HCT116 (cell line): ENCODE results near the gene NUS1. TPM values are rescaled to one million over a fixed set of nuclear protein-coding genes. Genes with fewer than 3 reads are reported as not detected.
A peak's percentile ranks its signal among the peaks of the same experiment; 100 is the strongest.

Experiments used
- ATAC-seq: fragments of 200-7000 bp; cut with Tn5 transposase; 2 replicates; pipeline ENCODE4 v1.9.1; 2020; ENCODE audit warnings: mild to moderate bottlenecking, moderate library complexity
- Bru-seq: library from RNA; stranded (reverse); fragments of 400-500 nt; gene quantifications from one replicate; lab custom pipeline; 2021; lab: Mats Ljungman, UMichigan
- BruChase-seq, 2 experiments: library from RNA; stranded (reverse); fragments of 400-500 nt; gene quantifications; one replicate each; lab custom pipeline; 2021; lab: Mats Ljungman, UMichigan
- BruUV-seq: library from RNA; stranded (reverse); fragments of 400-500 nt; replicated peaks from 2 replicates; lab custom pipeline; 2021; lab: Mats Ljungman, UMichigan
- CTCF ChIA-PET: fragments of 300-600 bp; sonication (Branson Sonifier 250); formaldehyde crosslinking; loops from one replicate; lab custom pipeline; 2021; ENCODE audit warnings: antibody characterized with exemption; lab: Charles Lee
- POLR2A ChIA-PET: fragments of 300-600, 350-600 bp; sonication (Branson Sonifier 250); formaldehyde crosslinking; loops from one replicate; lab custom pipeline; 2021; ENCODE audit warnings: antibody characterized with exemption; lab: Charles Lee
- RAD21 ChIA-PET, 2 experiments: fragments of 300-600 bp; sonication (Branson Sonifier 250); formaldehyde crosslinking; loops; one replicate each; lab custom pipeline; 2023; ENCODE audit warnings: low total read pairs in 2 of 2; ENCODE audit not compliant: uncharacterized antibody in 2 of 2, unreplicated experiment in 2 of 2, low non-redundant PET in 1 of 2; lab: Charles Lee
- DNase-seq: peaks from one replicate; pipeline ENCODE4 v3.0.0-alpha.2; 2010; ENCODE audit warnings: low read depth, low spot score
- H2AFZ ChIP-seq: fragments of 200-600 bp; shearing (Covaris generic), sonication (generic); 2 replicates; pipeline ENCODE4 v1.6.1; 2017; ENCODE audit warnings: low read depth, mixed run types, mixed read lengths, antibody characterized with exemption, low read length; ENCODE audit not compliant: poor library complexity, severe bottlenecking
- H3K27ac ChIP-seq: 2 replicates; pipeline ENCODE4 v1.5.1; 2012; ENCODE audit warnings: low read depth, low read length
- H3K27me3 ChIP-seq: fragments of 200-600 bp; sonication (generic); 2 replicates; pipeline ENCODE4 v1.6.1; 2016; ENCODE audit warnings: mixed run types, low read length, mixed read lengths; ENCODE audit not compliant: insufficient read depth
- H3K36me3 ChIP-seq, 2 experiments: fragments of 200-500 bp in 1 of 2; fragments of 200-600 bp in 1 of 2; sonication (Bioruptor generic) in 1 of 2; sonication (generic) in 1 of 2; 2 replicates each; pipeline versions ENCODE4 v1.5.1 to v1.6.1; 2014 to 2016; ENCODE audit warnings: low read length in 2 of 2, inconsistent platforms in 1 of 2, mixed read lengths in 1 of 2, mixed run types in 1 of 2; ENCODE audit not compliant: insufficient read depth in 2 of 2, control insufficient read depth in 1 of 2
- H3K4me1 ChIP-seq, 2 experiments: fragments of 200-600 bp in 1 of 2; sonication (generic) in 1 of 2; 2 replicates each; pipeline versions ENCODE4 v1.5.1 to v1.6.1; 2012 to 2017; ENCODE audit warnings: low read length in 2 of 2, inconsistent platforms in 1 of 2, mild to moderate bottlenecking in 1 of 2, mixed read lengths in 1 of 2, mixed run types in 1 of 2, moderate library complexity in 1 of 2; ENCODE audit not compliant: insufficient read depth in 2 of 2, control insufficient read depth in 1 of 2
- H3K4me2 ChIP-seq: fragments of 200-600 bp; sonication (generic); 2 replicates; pipeline ENCODE4 v1.6.1; 2017; ENCODE audit warnings: mixed run types, low read length, mixed read lengths
- H3K4me3 ChIP-seq, 2 experiments: fragments of 200-600 bp in 1 of 2; sonication (generic) in 1 of 2; replicated peaks in 1 of 2; 2 replicates each; pipeline ENCODE4 v1.5.1; 2011 to 2016; ENCODE audit warnings: low read length in 2 of 2, control low read depth in 1 of 2, low read depth in 1 of 2, mild to moderate bottlenecking in 1 of 2, mixed read lengths in 1 of 2, mixed run types in 1 of 2
- H3K79me2 ChIP-seq: fragments of 200-600 bp; sonication (generic); 2 replicates; pipeline ENCODE4 v1.6.1; 2017; ENCODE audit warnings: mild to moderate bottlenecking, mixed run types, low read length, moderate library complexity, mixed read lengths; ENCODE audit not compliant: insufficient read depth
- H3K9ac ChIP-seq: fragments of 200-600 bp; sonication (generic); 2 replicates; pipeline ENCODE4 v1.6.1; 2016; ENCODE audit warnings: low read length, mixed read lengths
- H3K9me2 ChIP-seq: fragments of 200-600 bp; sonication (generic), shearing (Covaris generic); 2 replicates; pipeline ENCODE4 v1.6.1; 2017; ENCODE audit warnings: mixed run types, mild to moderate bottlenecking, moderate library complexity; ENCODE audit not compliant: insufficient read depth
- H3K9me3 ChIP-seq, 2 experiments: fragments of 200-500 bp in 1 of 2; fragments of 200-600 bp in 1 of 2; sonication (Bioruptor generic) in 1 of 2; sonication (generic) in 1 of 2; 2 replicates each; pipeline ENCODE4 v1.6.1; 2014 to 2017; ENCODE audit warnings: low read length in 2 of 2, mixed read lengths in 2 of 2, inconsistent platforms in 1 of 2, low read depth in 1 of 2, mild to moderate bottlenecking in 1 of 2, mixed run types in 1 of 2, moderate library complexity in 1 of 2; ENCODE audit not compliant: control insufficient read depth in 1 of 2, insufficient read depth in 1 of 2
- H4K20me1 ChIP-seq: fragments of 200-600 bp; sonication (generic), shearing (Covaris generic); 2 replicates; pipeline ENCODE4 v1.6.1; 2017; ENCODE audit warnings: mixed run types, mild to moderate bottlenecking, moderate library complexity; ENCODE audit not compliant: insufficient read depth
- ATF3 ChIP-seq: IDR thresholded peaks from 2 replicates; pipeline ENCODE4 v1.6.1; 2012
- CBX3 ChIP-seq: IDR thresholded peaks from 2 replicates; pipeline ENCODE4 v1.6.1; 2012; ENCODE audit warnings: low read depth
- CEBPB ChIP-seq: IDR thresholded peaks from 2 replicates; pipeline ENCODE4 v1.6.1; 2012; ENCODE audit warnings: low read depth
- EGR1 ChIP-seq: IDR thresholded peaks from 2 replicates; pipeline ENCODE4 v1.6.1; 2012; ENCODE audit warnings: low read depth
- ELF1 ChIP-seq: IDR thresholded peaks from 2 replicates; pipeline ENCODE4 v1.6.1; 2012; ENCODE audit warnings: low read depth, borderline replicate concordance
- EZH2 ChIP-seq: fragments of 200-600 bp; sonication (generic); IDR thresholded peaks from 2 replicates; pipeline ENCODE4 v1.6.1; 2017; ENCODE audit warnings: antibody characterized with exemption, mixed run types
- EZH2phosphoT487 ChIP-seq: fragments of 200-600 bp; IDR thresholded peaks from 2 replicates; pipeline ENCODE4 v1.6.1; 2018; ENCODE audit warnings: antibody characterized with exemption, borderline replicate concordance
- JUND ChIP-seq: IDR thresholded peaks from 2 replicates; pipeline ENCODE4 v1.6.1; 2012
- MAX ChIP-seq: IDR thresholded peaks from 2 replicates; pipeline ENCODE4 v1.6.1; 2012
- POLR2A ChIP-seq: IDR thresholded peaks from 2 replicates; pipeline ENCODE4 v1.7.0; 2011; ENCODE audit warnings: borderline replicate concordance; ENCODE audit not compliant: insufficient read depth, insufficient read length; ENCODE audit errors: extremely low read depth
- POLR2AphosphoS5 ChIP-seq: IDR thresholded peaks from 2 replicates; pipeline ENCODE4 v1.6.1; 2011; ENCODE audit warnings: mild to moderate bottlenecking, low read depth, low read length, moderate library complexity
- RAD21 ChIP-seq: IDR thresholded peaks from 2 replicates; pipeline ENCODE4 v1.6.1; 2012; ENCODE audit warnings: low read depth, mild to moderate bottlenecking
- REST ChIP-seq: IDR thresholded peaks from 2 replicates; pipeline ENCODE4 v1.6.1; 2012; ENCODE audit warnings: low read depth
- SIN3A ChIP-seq: IDR thresholded peaks from 2 replicates; pipeline ENCODE4 v1.6.1; 2012; ENCODE audit warnings: low read depth
- SP1 ChIP-seq: IDR thresholded peaks from 2 replicates; pipeline ENCODE4 v1.6.1; 2012; ENCODE audit warnings: low read depth
- SRF ChIP-seq: IDR thresholded peaks from 2 replicates; pipeline ENCODE4 v1.6.1; 2012; ENCODE audit warnings: low read depth
- TCF7L2 ChIP-seq: IDR thresholded peaks from 2 replicates; pipeline ENCODE4 v1.7.0; 2011; ENCODE audit warnings: borderline replicate concordance, inconsistent platforms; ENCODE audit not compliant: insufficient read depth, insufficient read length; ENCODE audit errors: extremely low read depth
- YY1 ChIP-seq: IDR thresholded peaks from 2 replicates; pipeline ENCODE4 v1.6.1; 2011; ENCODE audit warnings: low read length, low read depth, moderate library complexity, mild to moderate bottlenecking; ENCODE audit not compliant: insufficient replicate concordance; ENCODE audit errors: extremely low read depth
- ZBTB33 ChIP-seq: IDR thresholded peaks from 2 replicates; pipeline ENCODE4 v1.6.1; 2011; ENCODE audit warnings: mild to moderate bottlenecking, low read length, moderate library complexity; ENCODE audit not compliant: insufficient replicate concordance; ENCODE audit errors: extremely low read depth
- ZFX ChIP-seq: fragments of 450-650 bp; IDR thresholded peaks from 2 replicates; pipeline ENCODE4 v1.6.1; 2017
- ZNF274 ChIP-seq: fragments of 200-500 bp; sonication (Bioruptor generic); IDR thresholded peaks from 2 replicates; pipeline ENCODE4 v1.6.1; 2014; ENCODE audit warnings: mild to moderate bottlenecking, low read depth, low read length, inconsistent platforms
- intact Hi-C: fragments of 100-400 bp; cut with micrococcal nuclease; formaldehyde crosslinking; loops from 2 replicates; pipeline ENCODE4 v1.10.0; 2022
- long read RNA-seq: library from polyadenylated mRNA; unstranded; transcript quantifications from one replicate; pipeline ENCODE4 v2.0.0, GENCODE V29; 2021; ENCODE audit not compliant: unreplicated experiment
- polyA plus RNA-seq: library from polyadenylated mRNA; unstranded; fragments of >200 nt; gene quantifications from 2 replicates; pipeline ENCODE4 v1.2.1, GENCODE V29; 2012; ENCODE audit warnings: missing spikeins
- total RNA-seq: library from RNA; stranded (reverse); gene quantifications from one replicate; pipeline ENCODE4 v1.2.1, GENCODE V29; 2021; ENCODE audit not compliant: unreplicated experiment

NUS1 gene
- total RNA-seq (46.2 TPM), Bru-seq, nascent RNA (percentile 94 among the genes with signal in this experiment), BruChase-seq, experiment 1, labeled RNA remaining after a 6-hour chase (percentile 95 among the genes with signal in this experiment), BruChase-seq, experiment 2, labeled RNA remaining after a 2-hour chase (percentile 91 among the genes with signal in this experiment)
- 12.7 and 15.6 TPM in 2 replicates for polyA plus RNA-seq
- long read RNA-seq, full-length matches to known transcripts, result 81 of 102 reads
- long read RNA-seq, partial matches to known transcripts, result 8 of 102 reads
- long read RNA-seq, other reads (novel, unspliced or antisense), result 13 of 102 reads

GRCh38 chr6:117674991-117675657 is at the start of gene NUS1:
NUS1 (plus strand) TSS chr6:117675469; CDS start chr6:117675671, 202 bp downstream.
- Histone ChIP-seq H3K9me2 (no peaks in the 10 kb centered on the region), H3K9ac (peak within 1 kb of the TSS; percentile 81), H3K27me3 (no peaks in the 10 kb centered on the region), H3K9me3 (no peaks in the 10 kb centered on the region), H4K20me1 (peaks cover 25% of the 10 kb centered on the region; the same call in 1 of the 2 replicates), H3K4me3 (peak within 1 kb of the TSS; percentile 71 to 75), H3K36me3 (no peaks in the 10 kb centered on the region; a peak in 1 of 4 replicates), H3K27ac (peak within 1 kb of the TSS; percentile 30; the same call in 1 of the 2 replicates), H3K4me2 (peak within 1 kb of the TSS; percentile 94), H2AFZ (peak within 1 kb of the TSS; percentile 75), H3K79me2 (peaks cover 59% of the 10 kb centered on the region), H3K4me1 (peaks cover 7 to 22% of the 10 kb centered on the region in 2 experiments; a peak in 3 of 4 replicates)
- DNase-seq (peak; percentile 94), ATAC-seq (peak; percentile 98)
- intact Hi-C loops, result loop anchor here (5.0 to 10.0 kb wide), 3 partner anchors 190 to 328 kb away; partner anchors contain the start of gene DCBLD1
- RAD21 ChIA-PET, result no interaction called here
- CTCF ChIA-PET, result no interaction called here
- POLR2A ChIA-PET, result no interaction called here
- TSS peak; percentile 80 for BruUV-seq
- no peak for TF ChIP-seq CEBPB
- peak; percentile 53; the same call in 1 of the 2 replicates for TF ChIP-seq SRF
- peak; percentile 91 for TF ChIP-seq YY1
- peak; percentile 63 for TF ChIP-seq ZBTB33
- TF ChIP-seq RAD21, result no peak
- TF ChIP-seq POLR2AphosphoS5, result peak; percentile 64; the same call in 1 of the 2 replicates
- TF ChIP-seq REST, result no peak
- TF ChIP-seq ELF1, result no peak
- no peak for TF ChIP-seq ZFX
- peak; percentile 81 for TF ChIP-seq SIN3A
- TF ChIP-seq SP1, result peak; percentile 91
- TF ChIP-seq EGR1, result no peak; the same call in 1 of the 2 replicates
- peak; percentile 96 for TF ChIP-seq MAX
- TF ChIP-seq ZNF274, result no peak
- no peak for TF ChIP-seq JUND
- TF ChIP-seq TCF7L2, result no peak
- TF ChIP-seq ATF3, result no peak
- no peak for TF ChIP-seq EZH2
- no peak for TF ChIP-seq POLR2A
- TF ChIP-seq EZH2phosphoT487, result no peak
- peak; percentile 94 for TF ChIP-seq CBX3
